ENCODE data around the gene WNT2B. TPM values are rescaled to one million over a fixed set of nuclear protein-coding genes. Genes with fewer than 3 reads are reported as not detected.

WNT2B gene
- 0.69 and 0.71 TPM in 2 replicates for polyA plus RNA-seq (2013)

GRCh38 chr1:112508278-112509004, at the start of gene WNT2B:
WNT2B (plus strand) TSS chr1:112508965; CDS start chr1:112509263, 298 bp downstream.
- no peak within 1 kb of the TSS for H3K23ac ChIP-seq (ENCODE audit: low read length)
- peak within 1 kb of the TSS; percentile 19 for H2AFZ ChIP-seq (ENCODE audit: insufficient read depth, low read length, poor library complexity)
- H3K4me3 ChIP-seq (ENCODE audit: low read depth, low read length) = peak within 1 kb of the TSS; percentile 70
- no peak within 1 kb of the TSS for H4K12ac ChIP-seq (ENCODE audit: low read depth, low read length)
- no peaks in the 10 kb centered on the region for H3K36me3 ChIP-seq (ENCODE audit: control insufficient read depth in 1 of 2, insufficient read depth in 2 of 2, low read length in 2 of 2)
- H2BK5ac ChIP-seq (ENCODE audit: low read depth, low read length, poor library complexity) = no peak within 1 kb of the TSS
- no peaks in the 10 kb centered on the region for H3K79me2 ChIP-seq (ENCODE audit: control insufficient read depth, insufficient read depth, low read length, poor library complexity)
- H3K27me3 ChIP-seq (ENCODE audit: insufficient read depth, low read length) = peaks cover 47% of the 10 kb centered on the region
- peaks cover 3% of the 10 kb centered on the region for H3K9me3 ChIP-seq (ENCODE audit: insufficient read depth, low read depth, low read length)
- H2AK5ac ChIP-seq (ENCODE audit: low read length) = no peak within 1 kb of the TSS
- no peaks in the 10 kb centered on the region for H3K79me1 ChIP-seq (ENCODE audit: low read length)
- H3K4me1 ChIP-seq (ENCODE audit: control insufficient read depth in 1 of 2, insufficient read depth in 2 of 2, low read length in 2 of 2) = peaks cover 3 to 18% of the 10 kb centered on the region in 2 experiments
- no peak within 1 kb of the TSS for H3K18ac ChIP-seq (ENCODE audit: low read length)
- WGBS (ENCODE audit: extremely low coverage, insufficient coverage, insufficient read length) = no CpG with 5 or more reads among the region's 69 CpGs
- no peak within 1 kb of the TSS for H2BK120ac ChIP-seq (ENCODE audit: insufficient read depth, low read length, poor library complexity)
- H4K91ac ChIP-seq (ENCODE audit: low read depth, low read length) = no peak within 1 kb of the TSS
- H3K4me2 ChIP-seq (ENCODE audit: low read length) = peak within 1 kb of the TSS; percentile 65
- H3K9ac ChIP-seq (ENCODE audit: low read length) = no peak within 1 kb of the TSS
- H3K4ac ChIP-seq (ENCODE audit: low read depth, low read length) = no peak within 1 kb of the TSS
- no peak within 1 kb of the TSS for H4K8ac ChIP-seq (ENCODE audit: low read depth, low read length)
- H3K14ac ChIP-seq (ENCODE audit: low read length) = no peak within 1 kb of the TSS
- DNase-seq = peak in 1 of 2 donors; percentile 50
- no peak within 1 kb of the TSS for H2BK12ac ChIP-seq (ENCODE audit: low read length)
- H3K27ac ChIP-seq (ENCODE audit: low read depth, low read length) = no peak within 1 kb of the TSS

GRCh38 chr1:112460615-112461014, 48.1 kb upstream of the WNT2B start:
- no CpG with 5 or more reads among the region's 2 CpGs for WGBS (ENCODE audit: extremely low coverage, insufficient coverage, insufficient read length)

GRCh38 chr1:112461200-112461871, 47.4 kb upstream of the WNT2B start:
- no peak overlapping the region for H2AK5ac ChIP-seq (ENCODE audit: low read length)
- H3K9me3 ChIP-seq (ENCODE audit: insufficient read depth, low read depth, low read length) = no peaks in the 10 kb centered on the region

More at GRCh38 chr1:112460615-112461014, 48.1 kb upstream of the WNT2B start:
- Histone ChIP-seq H3K9me3 (ENCODE audit: insufficient read depth, low read depth, low read length) (no peaks in the 10 kb centered on the region), H4K8ac (ENCODE audit: low read depth, low read length) (no peak overlapping the region), H3K4me3 (ENCODE audit: low read depth, low read length) (no peak overlapping the region), H3K14ac (ENCODE audit: low read length) (no peak overlapping the region), H4K12ac (ENCODE audit: low read depth, low read length) (no peak overlapping the region), H3K27ac (ENCODE audit: low read depth, low read length) (peak overlapping the region; percentile 50), H2BK120ac (ENCODE audit: insufficient read depth, low read length, poor library complexity) (no peak overlapping the region), H2BK5ac (ENCODE audit: low read depth, low read length, poor library complexity) (no peak overlapping the region), H3K36me3 (ENCODE audit: control insufficient read depth in 1 of 2, insufficient read depth in 2 of 2, low read length in 2 of 2) (peaks cover 16% of the 10 kb centered on the region in 2 experiments), H3K18ac (ENCODE audit: low read length) (no peak overlapping the region), H2AK5ac (ENCODE audit: low read length) (no peak overlapping the region), H4K91ac (ENCODE audit: low read depth, low read length) (no peak overlapping the region), H3K79me2 (ENCODE audit: control insufficient read depth, insufficient read depth, low read length, poor library complexity) (no peaks in the 10 kb centered on the region), H2AFZ (ENCODE audit: insufficient read depth, low read length, poor library complexity) (no peak overlapping the region), H3K4me1 (ENCODE audit: control insufficient read depth in 1 of 2, insufficient read depth in 2 of 2, low read length in 2 of 2) (peaks cover 15 to 45% of the 10 kb centered on the region in 2 experiments), H3K23ac (ENCODE audit: low read length) (no peak overlapping the region), H3K79me1 (ENCODE audit: low read length) (peaks cover 17% of the 10 kb centered on the region), H3K4ac (ENCODE audit: low read depth, low read length) (no peak overlapping the region), H3K27me3 (ENCODE audit: insufficient read depth, low read length) (no peaks in the 10 kb centered on the region), H3K4me2 (ENCODE audit: low read length) (no peak overlapping the region), H3K9ac (ENCODE audit: low read length) (no peak overlapping the region), H2BK12ac (ENCODE audit: low read length) (no peak overlapping the region)
- DNase-seq = peak; percentile 34 to 62

GRCh38 chr1:112462953-112463279, 45.8 kb upstream of the WNT2B start:
- peak overlapping the region; percentile 36 for H3K18ac ChIP-seq (ENCODE audit: low read length)
- no peaks in the 10 kb centered on the region for H3K27me3 ChIP-seq (ENCODE audit: insufficient read depth, low read length)
- H2AFZ ChIP-seq (ENCODE audit: insufficient read depth, low read length, poor library complexity) = no peak overlapping the region
- H3K9ac ChIP-seq (ENCODE audit: low read length) = no peak overlapping the region
- peak overlapping the region; percentile 74 for H3K14ac ChIP-seq (ENCODE audit: low read length)
- no peak overlapping the region for H3K4me3 ChIP-seq (ENCODE audit: low read depth, low read length)
- H3K4ac ChIP-seq (ENCODE audit: low read depth, low read length) = no peak overlapping the region
- no peaks in the 10 kb centered on the region for H3K79me2 ChIP-seq (ENCODE audit: control insufficient read depth, insufficient read depth, low read length, poor library complexity)
- H3K4me2 ChIP-seq (ENCODE audit: low read length) = no peak overlapping the region
- no peaks in the 10 kb centered on the region for H3K9me3 ChIP-seq (ENCODE audit: insufficient read depth, low read depth, low read length)
- peaks cover 13% of the 10 kb centered on the region for H3K79me1 ChIP-seq (ENCODE audit: low read length)
- peak overlapping the region; percentile 74 for H3K27ac ChIP-seq (ENCODE audit: low read depth, low read length)
- peak overlapping the region; percentile 64 for H2BK12ac ChIP-seq (ENCODE audit: low read length)
- H2BK5ac ChIP-seq (ENCODE audit: low read depth, low read length, poor library complexity) = peak overlapping the region; percentile 63
- no peak overlapping the region for H4K8ac ChIP-seq (ENCODE audit: low read depth, low read length)
- peak overlapping the region; percentile 79 for H2BK120ac ChIP-seq (ENCODE audit: insufficient read depth, low read length, poor library complexity)
- no peak overlapping the region for H2AK5ac ChIP-seq (ENCODE audit: low read length)
- no peak overlapping the region for H3K23ac ChIP-seq (ENCODE audit: low read length)
- no peak for DNase-seq
- peaks cover 0 to 3% of the 10 kb centered on the region in 2 experiments for H3K36me3 ChIP-seq (ENCODE audit: control insufficient read depth in 1 of 2, insufficient read depth in 2 of 2, low read length in 2 of 2)
- H4K91ac ChIP-seq (ENCODE audit: low read depth, low read length) = peak overlapping the region; percentile 48
- H4K12ac ChIP-seq (ENCODE audit: low read depth, low read length) = no peak overlapping the region
- peaks cover 12 to 43% of the 10 kb centered on the region in 2 experiments for H3K4me1 ChIP-seq (ENCODE audit: control insufficient read depth in 1 of 2, insufficient read depth in 2 of 2, low read length in 2 of 2)
- WGBS (ENCODE audit: extremely low coverage, insufficient coverage, insufficient read length) = no CpG with 5 or more reads among the region's 1 CpG

More at GRCh38 chr1:112461200-112461871, 47.4 kb upstream of the WNT2B start:
- H3K4me2 ChIP-seq (ENCODE audit: low read length) = peak overlapping the region; percentile 41
- peaks cover 13% of the 10 kb centered on the region for H3K79me1 ChIP-seq (ENCODE audit: low read length)
- H3K14ac ChIP-seq (ENCODE audit: low read length) = no peak overlapping the region
- peak overlapping the region; percentile 79 for H2BK120ac ChIP-seq (ENCODE audit: insufficient read depth, low read length, poor library complexity)
- peak overlapping the region; percentile 74 for H3K27ac ChIP-seq (ENCODE audit: low read depth, low read length)
- peak overlapping the region; percentile 44 for H4K8ac ChIP-seq (ENCODE audit: low read depth, low read length)
- peak overlapping the region; percentile 39 for H4K91ac ChIP-seq (ENCODE audit: low read depth, low read length)
- no peak overlapping the region for H3K18ac ChIP-seq (ENCODE audit: low read length)
- no peaks in the 10 kb centered on the region for H3K79me2 ChIP-seq (ENCODE audit: control insufficient read depth, insufficient read depth, low read length, poor library complexity)
- no peak overlapping the region for H4K12ac ChIP-seq (ENCODE audit: low read depth, low read length)
- no peak overlapping the region for H2AFZ ChIP-seq (ENCODE audit: insufficient read depth, low read length, poor library complexity)
- H3K9ac ChIP-seq (ENCODE audit: low read length) = no peak overlapping the region
- H3K23ac ChIP-seq (ENCODE audit: low read length) = no peak overlapping the region
- peak overlapping the region; percentile 28 for H2BK12ac ChIP-seq (ENCODE audit: low read length)
- no peaks in the 10 kb centered on the region for H3K27me3 ChIP-seq (ENCODE audit: insufficient read depth, low read length)
- no CpG with 5 or more reads among the region's 3 CpGs for WGBS (ENCODE audit: extremely low coverage, insufficient coverage, insufficient read length)
- no peak overlapping the region for H3K4me3 ChIP-seq (ENCODE audit: low read depth, low read length)
- H2BK5ac ChIP-seq (ENCODE audit: low read depth, low read length, poor library complexity) = peak overlapping the region; percentile 34
- H3K36me3 ChIP-seq (ENCODE audit: control insufficient read depth in 1 of 2, insufficient read depth in 2 of 2, low read length in 2 of 2) = peaks cover 11 to 12% of the 10 kb centered on the region in 2 experiments
- DNase-seq = peak; percentile 87 to 97
- peaks cover 15 to 46% of the 10 kb centered on the region in 2 experiments for H3K4me1 ChIP-seq (ENCODE audit: control insufficient read depth in 1 of 2, insufficient read depth in 2 of 2, low read length in 2 of 2)
- no peak overlapping the region for H3K4ac ChIP-seq (ENCODE audit: low read depth, low read length)
